ENCODE measurements around the gene EPHA2. TPM values are rescaled to one million over a fixed set of nuclear protein-coding genes. Genes with fewer than 3 reads are reported as not detected.

The EPHA2 gene
- total RNA-seq, 2 experiments from 2014 or later, result 0.22 TPM; not detected in 1

- H3K4me1 ChIP-seq (ENCODE audit: insufficient read depth, low read length), result peaks cover 3% of the 10 kb centered on the region
- no peaks in the 10 kb centered on the region for H3K9me3 ChIP-seq (ENCODE audit: control insufficient read depth in 1 of 2, insufficient read depth in 1 of 2, low read length in 2 of 2)
- no peak for TF ChIP-seq CTCF (IDR thresholded peaks at IDR 0.05)
- ATAC-seq (ENCODE audit: poor library complexity) (no peak), DNase-seq (no peak)
- no peak overlapping the region for H3K4me3 ChIP-seq (ENCODE audit: low read length)
- H3K36me3 ChIP-seq (ENCODE audit: insufficient read depth, low read length), result peaks cover 28% of the 10 kb centered on the region
- CTCF ChIA-PET, result no interaction called here
- Mint-ChIP-seq H3K27ac (no peak overlapping the region), H3K27me3 (no peaks in the 10 kb centered on the region), H3K36me3 (ENCODE audit: low read depth) (peaks cover 33% of the 10 kb centered on the region), H3K4me1 (ENCODE audit: low read depth) (no peaks in the 10 kb centered on the region), H3K4me3 (no peak overlapping the region), H3K9me3 (no peaks in the 10 kb centered on the region)
- intact Hi-C loops (cut with DNase I, micrococcal nuclease), result loop anchor here in 1 of 2 experiments (10.0 kb wide), 1 partner anchor 855 kb away; the partner anchor contains the start of gene SDHB
- H3K27ac ChIP-seq (ENCODE audit: low read depth in 1 of 2, low read length in 2 of 2), result no peak overlapping the region
- H3K27me3 ChIP-seq (ENCODE audit: control insufficient read depth in 1 of 2, insufficient read depth in 2 of 2, low read length in 2 of 2), result no peaks in the 10 kb centered on the region
- POLR2A ChIA-PET, result no interaction called here
Measured at GRCh38 chr1:16199700-16200099, 43.8 kb upstream of the EPHA2 start.

DNA sequence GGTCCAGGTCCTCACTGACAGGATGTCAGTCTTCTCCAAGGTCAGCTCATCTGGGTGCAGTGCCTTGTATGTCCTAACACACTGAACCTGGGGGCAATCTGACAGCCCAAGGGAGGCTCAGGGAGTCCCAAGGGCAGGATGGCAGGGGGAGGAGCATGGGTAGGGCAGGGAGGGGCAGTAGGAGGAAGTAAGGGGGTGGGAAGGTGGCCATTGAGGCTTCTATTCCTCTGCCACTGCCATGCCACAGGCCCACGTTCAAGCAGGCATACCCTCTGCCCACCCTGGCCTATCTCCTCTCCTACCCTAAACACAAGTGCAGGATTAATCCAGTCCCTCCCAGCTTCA is 43.3 kb upstream of the EPHA2 start:
- CTCF ChIA-PET, result no interaction called here
- no peak overlapping the region for H3K4me3 Mint-ChIP-seq
- POLR2A ChIA-PET, result no interaction called here

DNA sequence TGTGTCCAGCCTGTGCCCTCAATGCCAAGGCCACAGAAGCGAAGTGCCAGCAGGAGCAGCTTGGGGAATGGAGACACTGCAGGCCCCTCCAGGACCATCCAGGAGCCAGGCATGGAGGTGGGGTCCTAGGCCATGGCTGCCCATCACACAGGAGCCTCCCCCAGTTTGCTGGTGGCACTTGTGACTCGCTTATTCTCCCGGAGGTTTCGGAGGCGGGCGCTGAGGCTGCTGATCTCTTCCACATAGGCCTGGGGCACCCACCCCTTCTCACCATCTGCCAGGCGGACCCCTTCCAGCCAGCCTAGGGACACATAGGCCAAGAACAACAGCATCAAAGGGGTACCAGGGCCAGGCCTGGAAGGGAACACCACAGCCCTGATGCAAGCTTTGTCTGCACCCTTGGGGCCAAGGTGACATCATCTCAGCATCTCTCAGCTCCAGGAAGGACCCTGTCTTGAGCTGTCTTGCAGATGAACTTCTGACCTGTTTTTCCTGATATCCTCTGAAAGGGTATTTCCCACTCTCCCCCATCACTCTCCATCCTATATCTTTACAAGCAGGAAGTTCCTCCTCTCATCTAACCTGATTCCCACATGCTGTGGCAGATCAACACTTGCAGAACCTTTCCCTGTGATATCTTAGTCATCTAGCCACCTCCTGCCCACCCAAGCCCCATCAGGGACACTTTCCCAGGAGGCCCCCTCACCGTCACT is 42.7 kb upstream of the EPHA2 start:
- H3K36me3 Mint-ChIP-seq (ENCODE audit: low read depth), result peaks cover 27% of the 10 kb centered on the region

More for the DNA sequence above, 43.3 kb upstream of the EPHA2 start:
- H3K4me1 Mint-ChIP-seq (ENCODE audit: low read depth), result no peaks in the 10 kb centered on the region
- H3K27ac ChIP-seq (ENCODE audit: low read depth in 1 of 2, low read length in 2 of 2), result no peak overlapping the region
- intact Hi-C loops (cut with DNase I, micrococcal nuclease), result no loop called here
- TF ChIP-seq CTCF (IDR thresholded peaks at IDR 0.05), result no peak
- H3K27ac Mint-ChIP-seq, result no peak overlapping the region
- no peaks in the 10 kb centered on the region for H3K9me3 Mint-ChIP-seq
- H3K4me3 ChIP-seq (ENCODE audit: low read length), result no peak overlapping the region
- H3K36me3 ChIP-seq (ENCODE audit: insufficient read depth, low read length), result peaks cover 22% of the 10 kb centered on the region
- ATAC-seq (ENCODE audit: poor library complexity), result no peak
- H3K36me3 Mint-ChIP-seq (ENCODE audit: low read depth), result peaks cover 31% of the 10 kb centered on the region
- DNase-seq, result no peak
- H3K4me1 ChIP-seq (ENCODE audit: insufficient read depth, low read length), result no peaks in the 10 kb centered on the region
- no peaks in the 10 kb centered on the region for H3K9me3 ChIP-seq (ENCODE audit: control insufficient read depth in 1 of 2, insufficient read depth in 1 of 2, low read length in 2 of 2)
- H3K27me3 Mint-ChIP-seq, result no peaks in the 10 kb centered on the region
- H3K27me3 ChIP-seq (ENCODE audit: control insufficient read depth in 1 of 2, insufficient read depth in 2 of 2, low read length in 2 of 2), result no peaks in the 10 kb centered on the region

More for the DNA sequence above, 42.7 kb upstream of the EPHA2 start:
- no peaks in the 10 kb centered on the region for H3K27me3 Mint-ChIP-seq
- no peaks in the 10 kb centered on the region for H3K4me1 Mint-ChIP-seq (ENCODE audit: low read depth)
- H3K27ac Mint-ChIP-seq, result no peak overlapping the region
- Histone ChIP-seq H3K4me3 (ENCODE audit: low read length) (no peak overlapping the region), H3K4me1 (ENCODE audit: insufficient read depth, low read length) (no peaks in the 10 kb centered on the region), H3K9me3 (ENCODE audit: control insufficient read depth in 1 of 2, insufficient read depth in 1 of 2, low read length in 2 of 2) (no peaks in the 10 kb centered on the region), H3K27me3 (ENCODE audit: control insufficient read depth in 1 of 2, insufficient read depth in 2 of 2, low read length in 2 of 2) (no peaks in the 10 kb centered on the region), H3K27ac (ENCODE audit: low read depth in 1 of 2, low read length in 2 of 2) (no peak overlapping the region), H3K36me3 (ENCODE audit: insufficient read depth, low read length) (peaks cover 22% of the 10 kb centered on the region)
- intact Hi-C loops (cut with DNase I, micrococcal nuclease), result no loop called here
- ChIA-PET POLR2A (no interaction called here), CTCF (no interaction called here)
- ATAC-seq (ENCODE audit: poor library complexity), result no peak
- TF ChIP-seq CTCF (IDR thresholded peaks at IDR 0.05), result no peak
- no peaks in the 10 kb centered on the region for H3K9me3 Mint-ChIP-seq
- no peak for DNase-seq
- H3K4me3 Mint-ChIP-seq, result no peak overlapping the region

Data from CD4-positive, alpha-beta T cell (primary cell).